H1 (cell line): ENCODE data around the gene TTPAL. TPM values are rescaled to one million over a fixed set of nuclear protein-coding genes. Genes with fewer than 3 reads are reported as not detected.

Source experiments
- CTCF ChIA-PET: fragments of 300-600 bp; sonication (Branson Sonifier 250); formaldehyde crosslinking; loops from one replicate; lab custom pipeline; 2021; ENCODE audit not compliant: partially characterized antibody; lab: Charles Lee
- POLR2A ChIA-PET: fragments of 300-600 bp; sonication (Branson Sonifier 250); formaldehyde crosslinking; loops from one replicate; lab custom pipeline; 2021; ENCODE audit warnings: inconsistent platforms; ENCODE audit not compliant: partially characterized antibody; lab: Charles Lee
- DNase-seq, 2 experiments: peaks; one replicate each; pipeline versions ENCODE4 v3.0.0 to v3.0.0-alpha.2; 2010 to 2022; ENCODE audit warnings: low spot score in 2 of 2, low read depth in 1 of 2, mixed read lengths in 1 of 2
- FAIRE-seq: peaks from 2 replicates; lab custom pipeline; 2011; peaks lifted over from hg19 to GRCh38; lab: Jason Lieb, UNC
- H2AFZ ChIP-seq: 2 replicates; pipeline ENCODE4 v1.8.1; 2012; ENCODE audit warnings: low read length, inconsistent platforms
- H2AK5ac ChIP-seq: 2 replicates; pipeline ENCODE4 v1.6.1; 2013; ENCODE audit warnings: low read depth, low read length
- H2BK120ac ChIP-seq: replicated peaks from 2 replicates; pipeline ENCODE3; 2013; ENCODE audit warnings: low read depth, low read length, inconsistent platforms
- H2BK12ac ChIP-seq: 2 replicates; pipeline ENCODE4 v1.6.1; 2013; ENCODE audit warnings: low read depth, low read length
- H2BK15ac ChIP-seq: 2 replicates; pipeline ENCODE4 v1.6.1; 2013; ENCODE audit warnings: low read length
- H2BK20ac ChIP-seq: 2 replicates; pipeline ENCODE4 v1.6.1; 2013; ENCODE audit warnings: low read length
- H2BK5ac ChIP-seq: 2 replicates; pipeline ENCODE4 v1.6.1; 2013; ENCODE audit warnings: low read depth, low read length
- H3K14ac ChIP-seq: 2 replicates; pipeline ENCODE4 v1.6.1; 2013; ENCODE audit warnings: inconsistent platforms; ENCODE audit not compliant: insufficient read length
- H3K18ac ChIP-seq: 2 replicates; pipeline ENCODE4 v1.6.1; 2013; ENCODE audit warnings: low read length; ENCODE audit errors: extremely low read depth
- H3K23ac ChIP-seq: 2 replicates; pipeline ENCODE4 v1.6.1; 2013; ENCODE audit warnings: inconsistent platforms; ENCODE audit not compliant: insufficient read length
- H3K23me2 ChIP-seq: 2 replicates; pipeline ENCODE4 v1.6.1; 2013; ENCODE audit warnings: low read depth, low read length
- H3K27ac ChIP-seq: 2 replicates; pipeline ENCODE4 v1.6.1; 2011; ENCODE audit warnings: low read depth, low read length, inconsistent platforms
- H3K27me3 ChIP-seq, 4 experiments: replicated peaks in 1 of 4; 1 replicate in 1 of 4; 2 replicates in 3 of 4; pipeline versions ENCODE4 v1.6.1 to v1.8.1; 2011 to 2013; ENCODE audit warnings: low read length in 3 of 4, mild to moderate bottlenecking in 3 of 4, inconsistent platforms in 2 of 4, mixed read lengths in 2 of 4, moderate library complexity in 1 of 4; ENCODE audit not compliant: control insufficient read depth in 3 of 4, insufficient read depth in 3 of 4; ENCODE audit errors: extremely low read depth in 1 of 4
- H3K36me3 ChIP-seq, 4 experiments: 2 replicates each; pipeline versions ENCODE4 v1.6.1 to v1.8.1; 2011 to 2013; ENCODE audit warnings: mild to moderate bottlenecking in 4 of 4, low read length in 3 of 4, moderate library complexity in 2 of 4, control low read depth in 1 of 4, inconsistent platforms in 1 of 4; ENCODE audit not compliant: insufficient read depth in 4 of 4, control insufficient read depth in 2 of 4
- H3K4ac ChIP-seq: replicated peaks from 2 replicates; pipeline ENCODE3; 2013; ENCODE audit warnings: low read length, low read depth, mixed read lengths, inconsistent platforms; ENCODE audit not compliant: insufficient read length
- H3K4me1 ChIP-seq, 4 experiments: replicated peaks in 1 of 4; 1 replicate in 1 of 4; 2 replicates in 3 of 4; pipeline versions ENCODE4 v1.6.1 to v1.8.1; 2011 to 2013; ENCODE audit warnings: low read length in 3 of 4, inconsistent platforms in 2 of 4, mixed read lengths in 1 of 4; ENCODE audit not compliant: insufficient read depth in 4 of 4, control insufficient read depth in 3 of 4
- H3K4me2 ChIP-seq, 2 experiments: 2 replicates each; pipeline versions ENCODE4 v1.6.1 to v1.8.1; 2011 to 2013; ENCODE audit warnings: low read depth in 2 of 2, low read length in 2 of 2, control low read depth in 1 of 2, inconsistent platforms in 1 of 2, mild to moderate bottlenecking in 1 of 2; ENCODE audit not compliant: insufficient read depth in 1 of 2
- H3K4me3 ChIP-seq, 4 experiments: fragments of 200-600, 300-600 bp in 1 of 4; sonication (generic), shearing (Covaris generic), sonication (Bioruptor Twin) in 1 of 4; 2 replicates each; pipeline versions ENCODE4 v1.5.1 to v1.8.1; 2011 to 2016; ENCODE audit warnings: low read length in 4 of 4, low read depth in 3 of 4, control low read depth in 2 of 4, inconsistent platforms in 2 of 4, mild to moderate bottlenecking in 2 of 4, mixed read lengths in 1 of 4, moderate library complexity in 1 of 4; ENCODE audit not compliant: insufficient read depth in 2 of 4; ENCODE audit errors: extremely low read depth in 1 of 4
- H3K56ac ChIP-seq: replicated peaks from 2 replicates; pipeline ENCODE3; 2013; ENCODE audit warnings: low read depth, mild to moderate bottlenecking, mixed read lengths, low read length, inconsistent platforms; ENCODE audit not compliant: insufficient read length
- H3K79me1 ChIP-seq: 2 replicates; pipeline ENCODE4 v1.6.1; 2013; ENCODE audit warnings: low read depth, low read length, control low read depth
- H3K79me2 ChIP-seq, 2 experiments: 2 replicates each; pipeline versions ENCODE4 v1.6.1 to v1.8.1; 2012 to 2013; ENCODE audit warnings: low read length in 2 of 2, mild to moderate bottlenecking in 2 of 2, inconsistent platforms in 1 of 2; ENCODE audit not compliant: insufficient read depth in 2 of 2, control insufficient read depth in 1 of 2
- H3K9ac ChIP-seq, 4 experiments: replicated peaks in 1 of 4; 1 replicate in 1 of 4; 2 replicates in 3 of 4; pipeline versions ENCODE4 v1.6.1 to v1.8.1; 2011 to 2013; ENCODE audit warnings: low read depth in 3 of 4, low read length in 3 of 4, control low read depth in 2 of 4, mild to moderate bottlenecking in 2 of 4, moderate library complexity in 2 of 4, inconsistent platforms in 1 of 4; ENCODE audit errors: extremely low read depth in 1 of 4
- H3K9me3 ChIP-seq, 2 experiments: 2 replicates each; pipeline versions ENCODE4 v1.6.1 to v1.8.1; 2012 to 2013; ENCODE audit warnings: mild to moderate bottlenecking in 2 of 2, moderate library complexity in 2 of 2, control low read depth in 1 of 2, inconsistent platforms in 1 of 2, low read depth in 1 of 2, low read length in 1 of 2, mixed read lengths in 1 of 2; ENCODE audit not compliant: insufficient read depth in 2 of 2
- H4K20me1 ChIP-seq, 2 experiments: replicated peaks in 1 of 2; 2 replicates each; pipeline versions ENCODE3 to v1.8.1; 2011 to 2013; ENCODE audit warnings: inconsistent platforms in 2 of 2, low read length in 2 of 2, mild to moderate bottlenecking in 1 of 2; ENCODE audit not compliant: insufficient read depth in 2 of 2, control insufficient read depth in 1 of 2
- H4K5ac ChIP-seq: 2 replicates; pipeline ENCODE4 v1.6.1; 2013; ENCODE audit warnings: low read length, low read depth, mixed read lengths, inconsistent platforms; ENCODE audit not compliant: insufficient read length
- H4K8ac ChIP-seq: 2 replicates; pipeline ENCODE4 v1.8.0; 2013; ENCODE audit warnings: mild to moderate bottlenecking, moderate library complexity, low read length, inconsistent platforms; ENCODE audit not compliant: insufficient read depth; ENCODE audit errors: extremely low read depth
- H4K91ac ChIP-seq: replicated peaks from 2 replicates; pipeline ENCODE3; 2013; ENCODE audit warnings: low read length, mixed read lengths, inconsistent platforms; ENCODE audit not compliant: insufficient read length
- CREB1 ChIP-seq: IDR thresholded peaks from 2 replicates; pipeline ENCODE4 v1.6.1; 2012; ENCODE audit warnings: inconsistent platforms
- TAF1 ChIP-seq: IDR thresholded peaks from 2 replicates; pipeline ENCODE4 v1.6.1; 2011; ENCODE audit warnings: mild to moderate bottlenecking, low read depth, low read length
- WGBS, 2 experiments: shearing (Covaris generic) in 1 of 2; methylation state at CpG; one replicate each; pipeline versions ENCODE4 v1.1.6 to v1.1.7; 2013 to 2015; ENCODE audit warnings: low lambda C conversion rate in 2 of 2, mixed read lengths in 2 of 2, inconsistent platforms in 1 of 2, low coverage in 1 of 2, missing lambda C conversion rate in 1 of 2; ENCODE audit not compliant: insufficient replicate concordance in 2 of 2, insufficient coverage in 1 of 2, insufficient read length in 1 of 2; ENCODE audit errors: extremely low coverage in 1 of 2, missing lambda C conversion rate in 1 of 2; 5-methylcytosine and 5-hydroxymethylcytosine counted together
- polyA plus RNA-seq, 7 experiments: library from polyadenylated mRNA; depleted of rRNA in 3 of 7; stranded (reverse) in 5 of 7; unstranded in 2 of 7; fragments of >200 nt in 5 of 7; fragments of 200-250 nt in 2 of 7; gene quantifications; 1 replicate in 5 of 7; 2 replicates in 1 of 7; 4 replicates in 1 of 7; pipeline versions ENCODE4 v1.2.1 to v1.2.3, GENCODE V29; 2011 to 2013; ENCODE audit warnings: missing spikeins in 2 of 7, mixed read lengths in 2 of 7
- total RNA-seq: library from RNA; stranded (reverse); fragmentation: NEBNext Ultra II Directional; extraction: Animal tissue kit (Norgen Biotek cat#: 25700); gene quantifications from 2 replicates; pipeline ENCODE4 v1.2.1, GENCODE V29; 2021

Gene TTPAL
- total and polyA plus RNA-seq, 2 of the 8 experiments (the other 6 are each of a cell fraction or from before 2014, with no cell fraction given) = 2.8 to 14.0 TPM

GRCh38 chr20:44496976-44497375, 21.3 kb downstream of the TTPAL start:
- Histone ChIP-seq H3K4me3 (no peak overlapping the region), H4K20me1 (peaks cover 0 to 2% of the 10 kb centered on the region in 2 experiments), H3K23ac (no peak overlapping the region), H3K27me3 (no peaks in the 10 kb centered on the region), H3K56ac (no peak overlapping the region), H4K5ac (no peak overlapping the region), H3K79me2 (no peaks in the 10 kb centered on the region), H2BK120ac (no peak overlapping the region), H2BK12ac (no peak overlapping the region), H3K14ac (no peak overlapping the region), H3K4me1 (no peaks in the 10 kb centered on the region), H3K27ac (no peak overlapping the region), H2BK5ac (no peak overlapping the region), H3K9me3 (no peaks in the 10 kb centered on the region), H2BK20ac (no peak overlapping the region), H3K4ac (no peak overlapping the region)
- POLR2A ChIA-PET = no interaction called here
- peak in 1 of 2 experiments; percentile 13 for DNase-seq
- TF ChIP-seq TAF1 (no peak), CREB1 (no peak)
- TF ChIP-seq, all 59 proteins: peak for 0
- no peak overlapping the region for H2BK15ac ChIP-seq
- H4K8ac ChIP-seq = no peak overlapping the region
- H4K91ac ChIP-seq = no peak overlapping the region
- H3K9ac ChIP-seq = no peak overlapping the region
- H3K23me2 ChIP-seq = no peaks in the 10 kb centered on the region; the same call in 1 of the 2 replicates
- no peak for FAIRE-seq
- no peaks in the 10 kb centered on the region; the same call in 1 of the 2 replicates for H3K79me1 ChIP-seq
- H2AFZ ChIP-seq = no peak overlapping the region
- 94% methylated on average over 3 of the region's 3 CpGs; no CpG with 5 or more reads in 1 of the 2 experiments for WGBS, 2 experiments
- H3K36me3 ChIP-seq = peaks cover 11 to 44% (median 32%) of the 10 kb centered on the region in 4 experiments; a peak in 7 of 8 replicates
- H3K18ac ChIP-seq = no peak overlapping the region
- no peak overlapping the region for H2AK5ac ChIP-seq
- no peak overlapping the region for H3K4me2 ChIP-seq
- CTCF ChIA-PET = no interaction called here
